Mucosa of descending colon (tissue), 3 donors: ENCODE results near the gene SRPK2. TPM values are rescaled to one million over a fixed set of nuclear protein-coding genes. Genes with fewer than 3 reads are reported as not detected.
"Not testable (repeated sequence)": the region's sequence is repeated elsewhere in the genome, so short reads cannot be mapped to it uniquely, and the experiment has no call there.

Experiments used
- ATAC-seq: fragments of 200-7000 bp; cut with Tn5 transposase; one replicate; pipeline ENCODE4 v1.9.1; 2020; ENCODE audit warnings: mild to moderate bottlenecking, moderate library complexity
- DNase-seq, 3 donors: peaks; one replicate each; pipeline ENCODE4 v3.0.0-alpha.2; 2020
- H3K36me3 ChIP-seq: fragments of 200-600 bp; one replicate; pipeline ENCODE4 v1.8.0; 2021; ENCODE audit warnings: low read depth, mild to moderate bottlenecking
- H3K4me1 ChIP-seq: fragments of 200-600 bp; one replicate; pipeline ENCODE4 v1.8.0; 2021; ENCODE audit warnings: low read depth, mild to moderate bottlenecking
- H3K4me3 ChIP-seq: fragments of 200-600 bp; one replicate; pipeline ENCODE4 v1.8.0; 2021; ENCODE audit warnings: mild to moderate bottlenecking
- H3K9me3 ChIP-seq: fragments of 200-600 bp; one replicate; pipeline ENCODE4 v1.8.0; 2021; ENCODE audit warnings: mild to moderate bottlenecking
- intact Hi-C, 2 donors: fragments of 100-400 bp; cut with DNase I in 1 of 2; cut with micrococcal nuclease in 1 of 2; formaldehyde crosslinking; loops; one replicate each; pipeline versions ENCODE4 v1.11.0 to v1.11.1; 2022; cut with DNase I, micrococcal nuclease
- total RNA-seq, 3 donors: library from RNA; stranded (reverse); fragmentation: NEBNext Ultra II Directional in 2 of 3; extraction: Animal tissue kit (Norgen Biotek cat#: 25700) in 2 of 3; gene quantifications; one replicate each; pipeline versions ENCODE4 v1.2.1 to v1.2.4, GENCODE V29; 2021 to 2023
- TF ChIP-seq, protein P1 (sequence below): fragments of 200-600 bp; IDR thresholded peaks from one replicate; pipeline ENCODE4 v1.8.0; 2022; ENCODE audit warnings: antibody characterized with exemption, mild to moderate bottlenecking
- donor health status: DM: no; HTN: no; CAD: no; lungs with moderate emphysema.
- donor health status: DM: no; HTN: no; CAD: no.
- donor health status: DM: no; HTN: yes; CAD: no.

SRPK2 gene
- total RNA-seq, 3 donors from 2014 or later, result 25.7 to 59.2 (median 31.6) TPM

DNA sequence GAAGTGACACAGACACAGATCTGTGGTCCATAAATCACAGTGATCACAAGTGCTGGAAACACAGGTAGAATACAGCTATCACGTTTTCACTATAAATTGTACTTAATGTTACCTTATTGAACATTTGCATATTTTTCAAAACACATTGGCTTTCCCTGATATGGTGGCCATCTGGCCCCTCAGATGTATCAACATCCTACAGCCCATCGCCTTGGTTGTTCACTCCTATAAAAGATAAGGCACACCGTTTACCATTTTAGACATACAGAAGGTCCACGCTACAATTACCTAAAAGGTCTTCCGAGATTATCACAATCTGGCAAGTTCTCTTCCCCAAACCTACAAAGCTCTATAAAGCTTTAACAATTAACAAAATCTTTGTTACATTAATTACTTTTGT lies 91.4 kb downstream of the SRPK2 start:
- Histone ChIP-seq H3K9me3 (no peaks in the 10 kb centered on the region), H3K36me3 (no peaks in the 10 kb centered on the region), H3K4me3 (no peak overlapping the region), H3K4me1 (no peaks in the 10 kb centered on the region)
- ATAC-seq (no peak), DNase-seq (no peak)
- intact Hi-C loops, result no loop called here
- TF ChIP-seq, protein P1, sequence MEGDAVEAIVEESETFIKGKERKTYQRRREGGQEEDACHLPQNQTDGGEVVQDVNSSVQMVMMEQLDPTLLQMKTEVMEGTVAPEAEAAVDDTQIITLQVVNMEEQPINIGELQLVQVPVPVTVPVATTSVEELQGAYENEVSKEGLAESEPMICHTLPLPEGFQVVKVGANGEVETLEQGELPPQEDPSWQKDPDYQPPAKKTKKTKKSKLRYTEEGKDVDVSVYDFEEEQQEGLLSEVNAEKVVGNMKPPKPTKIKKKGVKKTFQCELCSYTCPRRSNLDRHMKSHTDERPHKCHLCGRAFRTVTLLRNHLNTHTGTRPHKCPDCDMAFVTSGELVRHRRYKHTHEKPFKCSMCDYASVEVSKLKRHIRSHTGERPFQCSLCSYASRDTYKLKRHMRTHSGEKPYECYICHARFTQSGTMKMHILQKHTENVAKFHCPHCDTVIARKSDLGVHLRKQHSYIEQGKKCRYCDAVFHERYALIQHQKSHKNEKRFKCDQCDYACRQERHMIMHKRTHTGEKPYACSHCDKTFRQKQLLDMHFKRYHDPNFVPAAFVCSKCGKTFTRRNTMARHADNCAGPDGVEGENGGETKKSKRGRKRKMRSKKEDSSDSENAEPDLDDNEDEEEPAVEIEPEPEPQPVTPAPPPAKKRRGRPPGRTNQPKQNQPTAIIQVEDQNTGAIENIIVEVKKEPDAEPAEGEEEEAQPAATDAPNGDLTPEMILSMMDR, result no peak

DNA sequence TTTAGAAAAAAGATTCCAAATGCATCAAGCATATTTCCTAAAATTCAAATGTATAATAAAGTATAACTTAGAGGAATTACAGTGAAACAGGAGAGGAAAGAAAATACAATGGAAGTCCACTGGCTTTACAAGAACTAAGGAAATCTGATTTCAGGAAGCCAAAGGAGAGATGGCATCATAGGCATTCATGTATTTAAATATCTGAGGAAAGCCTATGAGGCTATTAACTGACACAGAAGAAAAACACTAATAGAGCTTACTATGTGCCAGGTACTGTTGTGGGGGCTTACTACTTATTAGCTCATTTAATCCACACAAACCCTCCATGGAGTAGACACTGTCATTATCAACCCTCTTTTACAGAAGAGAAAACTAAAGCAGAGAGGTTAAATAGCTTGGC lies 92.2 kb downstream of the SRPK2 start:
- ATAC-seq (no peak), DNase-seq (no peak)
- no peaks in the 10 kb centered on the region for H3K9me3 ChIP-seq
- H3K4me1 ChIP-seq, result no peaks in the 10 kb centered on the region
- intact Hi-C loops, result no loop called here
- H3K36me3 ChIP-seq, result no peaks in the 10 kb centered on the region
- no peak overlapping the region for H3K4me3 ChIP-seq
- TF ChIP-seq, protein P1, result no peak

DNA sequence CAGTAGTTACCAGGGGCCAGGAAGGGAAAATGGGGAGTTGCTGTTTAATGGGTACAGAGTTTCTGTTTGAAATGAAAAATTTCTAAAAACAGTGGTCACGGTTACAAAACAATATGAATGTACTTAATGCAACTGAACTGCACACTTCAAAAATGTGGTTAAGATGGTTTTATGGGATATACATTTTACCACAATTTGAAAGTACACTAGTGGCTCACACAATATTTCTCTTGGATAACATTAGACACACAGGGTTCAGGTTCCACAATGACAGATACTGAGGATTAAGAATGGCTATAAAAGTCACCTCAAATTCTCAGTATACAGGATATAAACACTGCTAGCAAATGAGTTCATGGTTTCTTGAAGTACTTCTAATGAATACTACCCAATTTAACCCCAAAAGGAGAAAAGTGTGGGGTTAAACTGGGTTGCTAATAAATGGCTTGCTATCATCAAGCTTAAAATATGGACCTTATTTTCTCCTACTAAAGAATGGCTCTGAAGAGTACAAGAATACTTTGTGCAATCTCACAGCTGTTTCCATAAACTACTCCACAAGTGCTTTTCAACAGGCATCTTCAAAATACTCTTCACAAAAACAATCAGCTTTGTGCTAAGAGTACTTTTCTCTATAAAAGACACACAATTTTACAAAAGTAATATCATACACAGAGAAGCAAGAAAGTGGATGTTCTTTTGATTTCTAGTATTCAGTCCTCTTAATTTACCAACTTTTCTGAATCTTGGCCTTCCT lies 92.9 kb downstream of the SRPK2 start:
- TF ChIP-seq, protein P1, result no peak
- H3K36me3 ChIP-seq, result no peaks in the 10 kb centered on the region
- no peak overlapping the region for H3K4me3 ChIP-seq
- H3K4me1 ChIP-seq, result no peaks in the 10 kb centered on the region
- intact Hi-C loops, result no loop called here
- H3K9me3 ChIP-seq, result no peaks in the 10 kb centered on the region
- DNase-seq, result no peak
- ATAC-seq, result no peak

DNA sequence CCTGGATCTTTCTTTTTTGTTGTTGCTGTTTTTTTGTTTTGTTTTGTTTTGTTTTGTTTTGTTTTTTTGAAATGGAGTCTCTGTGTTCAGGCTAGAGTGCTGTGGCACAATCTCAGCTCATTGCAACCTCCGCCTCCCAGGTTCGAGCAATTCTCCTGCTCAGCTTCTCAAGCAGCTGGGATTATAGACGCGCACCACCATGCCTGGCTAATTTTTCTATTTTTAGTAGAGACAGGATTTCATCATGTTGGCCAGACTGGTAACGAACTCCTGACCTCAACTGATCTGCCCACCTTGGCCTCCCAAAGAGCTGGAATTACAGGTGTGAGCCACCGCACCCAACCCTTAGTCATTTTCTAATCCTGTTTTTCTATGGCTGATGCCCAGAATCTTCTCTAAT lies 94.2 kb downstream of the SRPK2 start:
- ATAC-seq, DNase-seq, H3K9me3 ChIP-seq, H3K36me3 ChIP-seq, H3K4me3 ChIP-seq, intact Hi-C loops, H3K4me1 ChIP-seq: not testable (repeated sequence)

DNA sequence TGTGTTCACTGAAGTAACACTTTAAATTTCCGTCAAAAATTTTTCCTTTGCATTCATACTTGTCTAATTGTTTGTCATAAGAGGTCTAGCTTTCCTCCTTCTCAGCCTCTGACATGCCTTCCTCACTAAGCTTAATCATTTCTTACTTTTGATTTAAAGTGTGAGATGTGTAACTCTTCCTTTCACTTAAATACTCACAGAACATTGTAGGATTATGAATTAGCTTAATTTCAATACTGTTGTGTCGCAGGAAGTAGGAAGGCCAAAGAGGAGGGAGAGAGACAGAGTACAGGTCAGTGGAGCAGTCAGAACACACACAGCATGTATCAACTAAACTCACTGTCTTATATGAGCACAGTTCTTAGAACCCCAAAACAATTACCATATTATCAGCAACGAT lies 99.0 kb downstream of the SRPK2 start:
- TF ChIP-seq, protein P1, result no peak
- ATAC-seq (no peak), DNase-seq (no peak)
- intact Hi-C loops, result no loop called here
- Histone ChIP-seq H3K9me3 (no peaks in the 10 kb centered on the region), H3K4me3 (no peak overlapping the region), H3K36me3 (no peaks in the 10 kb centered on the region), H3K4me1 (no peaks in the 10 kb centered on the region)

DNA sequence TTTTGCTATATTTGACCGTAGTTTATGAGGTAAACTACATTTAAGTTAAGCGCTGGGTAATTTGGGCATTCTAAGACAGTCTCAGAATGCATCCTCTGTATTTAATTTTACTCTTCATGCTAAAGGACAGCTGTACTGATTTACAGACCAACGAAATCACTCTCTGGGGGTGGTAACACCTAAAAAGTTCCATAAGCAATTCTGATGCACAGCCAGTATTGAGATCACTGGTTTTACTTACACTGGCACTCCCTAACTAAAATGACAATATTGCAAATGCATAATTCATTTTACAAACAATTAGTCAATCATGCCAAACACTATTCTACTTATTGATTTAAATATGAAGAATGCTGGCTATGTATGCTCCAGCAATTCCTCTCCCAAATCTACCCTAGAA lies 102.3 kb downstream of the SRPK2 start:
- no peak for ATAC-seq
- TF ChIP-seq, protein P1, result no peak
- Histone ChIP-seq H3K36me3 (no peaks in the 10 kb centered on the region), H3K4me1 (no peaks in the 10 kb centered on the region), H3K4me3 (no peak overlapping the region), H3K9me3 (no peaks in the 10 kb centered on the region)
- no peak for DNase-seq
- intact Hi-C loops, result no loop called here
